OCI-LY1 (cell line): ENCODE data around the gene ZNF816.

Source experiments
- EZH2 ChIP-seq: fragments of 200-600 bp; sonication (generic), shearing (Covaris generic); IDR thresholded peaks from 2 replicates; pipeline ENCODE4 v1.8.0; 2017; ENCODE audit warnings: borderline replicate concordance, mixed run types, mild to moderate bottlenecking, antibody characterized with exemption, low read length, moderate library complexity, mixed read lengths
- TF ChIP-seq, protein P1 (sequence below): fragments of 200-600 bp; sonication (generic), shearing (Covaris generic); IDR thresholded peaks from 2 replicates; pipeline ENCODE4 v1.5.1; 2017; ENCODE audit warnings: mild to moderate bottlenecking, antibody characterized with exemption, low read length, moderate library complexity, mixed read lengths

DNA sequence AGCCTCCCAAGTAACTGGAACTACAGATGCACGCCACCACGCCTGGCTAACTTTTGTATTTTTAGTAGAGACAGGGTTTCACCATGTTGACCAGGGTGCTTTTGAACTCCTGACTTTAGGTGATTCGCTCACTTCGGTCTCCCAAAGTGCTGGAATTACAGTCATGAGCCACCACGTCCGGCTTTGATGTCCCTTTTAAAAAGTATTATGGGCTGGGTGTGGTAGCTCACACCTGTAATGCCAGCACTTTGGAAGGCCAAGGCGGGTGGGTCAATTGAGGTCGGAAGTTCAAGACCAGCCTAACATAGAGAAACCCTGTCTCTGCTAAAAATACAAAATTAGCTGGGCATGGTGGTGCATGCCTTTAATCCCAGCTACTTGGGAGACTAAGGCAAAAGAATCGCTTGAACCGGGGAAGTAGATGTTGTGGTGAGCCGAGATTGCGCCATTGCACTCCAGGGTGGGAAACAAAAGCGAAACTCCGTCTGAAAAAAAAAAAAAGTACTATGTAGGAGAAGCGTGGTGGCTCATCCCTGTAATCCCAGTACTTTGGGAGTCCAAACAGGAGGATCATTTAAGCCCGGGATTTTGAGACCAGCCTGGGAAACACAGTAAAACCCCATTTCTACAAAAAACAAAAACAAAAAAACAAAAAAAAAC, 28.2 kb upstream of the ZNF816 start:
- TF ChIP-seq, protein P1, sequence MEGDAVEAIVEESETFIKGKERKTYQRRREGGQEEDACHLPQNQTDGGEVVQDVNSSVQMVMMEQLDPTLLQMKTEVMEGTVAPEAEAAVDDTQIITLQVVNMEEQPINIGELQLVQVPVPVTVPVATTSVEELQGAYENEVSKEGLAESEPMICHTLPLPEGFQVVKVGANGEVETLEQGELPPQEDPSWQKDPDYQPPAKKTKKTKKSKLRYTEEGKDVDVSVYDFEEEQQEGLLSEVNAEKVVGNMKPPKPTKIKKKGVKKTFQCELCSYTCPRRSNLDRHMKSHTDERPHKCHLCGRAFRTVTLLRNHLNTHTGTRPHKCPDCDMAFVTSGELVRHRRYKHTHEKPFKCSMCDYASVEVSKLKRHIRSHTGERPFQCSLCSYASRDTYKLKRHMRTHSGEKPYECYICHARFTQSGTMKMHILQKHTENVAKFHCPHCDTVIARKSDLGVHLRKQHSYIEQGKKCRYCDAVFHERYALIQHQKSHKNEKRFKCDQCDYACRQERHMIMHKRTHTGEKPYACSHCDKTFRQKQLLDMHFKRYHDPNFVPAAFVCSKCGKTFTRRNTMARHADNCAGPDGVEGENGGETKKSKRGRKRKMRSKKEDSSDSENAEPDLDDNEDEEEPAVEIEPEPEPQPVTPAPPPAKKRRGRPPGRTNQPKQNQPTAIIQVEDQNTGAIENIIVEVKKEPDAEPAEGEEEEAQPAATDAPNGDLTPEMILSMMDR, result no peak
- TF ChIP-seq EZH2, result no peak
